PC-3 (cell line): ENCODE measurements around the gene TERB1. TPM values are rescaled to one million over a fixed set of nuclear protein-coding genes. Genes with fewer than 3 reads are reported as not detected.
A peak's percentile ranks its signal among the peaks of the same experiment; 100 is the strongest.

ENCODE experiments used
- ATAC-seq: fragments of 200-7000 bp; cut with Tn5 transposase; 2 replicates; pipeline ENCODE4 v1.9.1; 2020; ENCODE audit warnings: mild to moderate bottlenecking, moderate library complexity
- BruUV-seq: library from RNA; stranded (reverse); fragments of 400-500 nt; replicated peaks from 2 replicates; lab custom pipeline; 2021; lab: Mats Ljungman, UMichigan
- CTCF ChIA-PET: fragments of 300-600 bp; sonication (Branson Sonifier 250); formaldehyde crosslinking; loops from one replicate; lab custom pipeline; 2022; ENCODE audit warnings: antibody characterized with exemption; lab: Charles Lee
- POLR2A ChIA-PET: fragments of 300-600 bp; sonication (Branson Sonifier 250); formaldehyde crosslinking; loops from one replicate; lab custom pipeline; 2022; ENCODE audit warnings: antibody characterized with exemption; ENCODE audit not compliant: unreplicated experiment; lab: Charles Lee
- DNase-seq: peaks from one replicate; pipeline ENCODE4 v3.0.0-alpha.2; 2015
- H2AFZ ChIP-seq: fragments of 300-600 bp; sonication (generic); 2 replicates; pipeline ENCODE4 v1.6.0; 2016; ENCODE audit warnings: antibody characterized with exemption, low read length
- H3F3A ChIP-seq: fragments of 300-600 bp; sonication (generic); one replicate; pipeline ENCODE4 v1.6.0; 2017; ENCODE audit warnings: antibody characterized with exemption, low read length, control low read depth, mild to moderate bottlenecking; ENCODE audit not compliant: unreplicated experiment
- H3K27ac ChIP-seq: fragments of 300-600 bp; sonication (generic); 2 replicates; pipeline ENCODE4 v1.5.1; 2016; ENCODE audit warnings: mild to moderate bottlenecking, low read length
- H3K27me3 ChIP-seq: fragments of 300-600 bp; sonication (generic); 2 replicates; pipeline ENCODE4 v1.6.1; 2016; ENCODE audit warnings: low read length, mixed read lengths
- H3K36me3 ChIP-seq: fragments of 300-600 bp; sonication (generic); 2 replicates; pipeline ENCODE4 v1.6.1; 2016; ENCODE audit warnings: low read depth, mixed run types, low read length, mixed read lengths
- H3K4me1 ChIP-seq: fragments of 300-600 bp; sonication (generic); 2 replicates; pipeline ENCODE4 v1.5.1; 2016; ENCODE audit warnings: low read length; ENCODE audit not compliant: insufficient read depth
- H3K4me2 ChIP-seq: fragments of 300-600 bp; sonication (generic); 2 replicates; pipeline ENCODE4 v1.6.0; 2016; ENCODE audit warnings: low read length
- H3K4me3 ChIP-seq: fragments of 300-600 bp; sonication (generic); 2 replicates; pipeline ENCODE4 v1.5.1; 2016; ENCODE audit warnings: mild to moderate bottlenecking, low read length, mixed read lengths
- H3K79me2 ChIP-seq: fragments of 300-600 bp; sonication (generic); 2 replicates; pipeline ENCODE4 v1.6.1; 2017; ENCODE audit warnings: low read length, mixed read lengths
- H3K9ac ChIP-seq: fragments of 300-600 bp; sonication (generic); 2 replicates; pipeline ENCODE4 v1.6.0; 2016; ENCODE audit warnings: mild to moderate bottlenecking, low read length
- H3K9me2 ChIP-seq: fragments of 300-600 bp; sonication (generic); replicated peaks from 2 replicates; pipeline ENCODE4 v1.6.1; 2016; ENCODE audit warnings: mixed run types, low read length, mixed read lengths
- H3K9me3 ChIP-seq: fragments of 300-600 bp; sonication (generic); 2 replicates; pipeline ENCODE4 v1.6.1; 2016; ENCODE audit warnings: low read length, mixed read lengths
- H4K20me1 ChIP-seq: fragments of 300-600 bp; sonication (generic); 2 replicates; pipeline ENCODE4 v1.6.1; 2016; ENCODE audit warnings: low read length, mixed read lengths
- CTCF ChIP-seq: fragments of 300-600 bp; sonication (generic); conservative IDR thresholded peaks from 2 replicates; pipeline ENCODE4 v1.5.1; 2017; ENCODE audit warnings: antibody characterized with exemption, low read depth, mild to moderate bottlenecking, low read length
- EZH2 ChIP-seq: fragments of 300-600 bp; sonication (generic); IDR thresholded peaks from one replicate; pipeline ENCODE4 v1.6.1; 2017; ENCODE audit warnings: antibody characterized with exemption, mild to moderate bottlenecking, low read length; ENCODE audit not compliant: unreplicated experiment
- EZH2phosphoT487 ChIP-seq: fragments of 300-600 bp; sonication (generic); IDR thresholded peaks from 2 replicates; pipeline ENCODE4 v1.6.1; 2018; ENCODE audit warnings: mild to moderate bottlenecking, antibody characterized with exemption, low read length, borderline replicate concordance
- intact Hi-C: fragments of 100-400 bp; cut with micrococcal nuclease; formaldehyde crosslinking; loops from 2 replicates; pipeline ENCODE4 v1.9.0; 2023
- total RNA-seq: library from RNA; depleted of rRNA; stranded (reverse); fragments of >200 nt; gene quantifications from 2 replicates; pipeline ENCODE4 v1.2.3, GENCODE V29; 2014

TERB1 gene
- total RNA-seq, 1 experiment from 2014 or later = not detected

GRCh38 chr16:66844009-66844341 is 42.6 kb upstream of the TERB1 start:
- TF ChIP-seq CTCF = no peak
- no peak for TF ChIP-seq EZH2phosphoT487
- no peak for TF ChIP-seq EZH2
- H3K27me3 ChIP-seq = peaks cover 18% of the 10 kb centered on the region
- no TSS peak for BruUV-seq
- DNase-seq (no peak), ATAC-seq (peak; percentile 27)
- H3K9me2 ChIP-seq = no peaks in the 10 kb centered on the region
- H3K4me1 ChIP-seq = no peaks in the 10 kb centered on the region
- no peak overlapping the region for H3K27ac ChIP-seq
- H3K4me3 ChIP-seq = peak overlapping the region; percentile 62; the same call in 1 of the 2 replicates
- H3K4me2 ChIP-seq = peak overlapping the region; percentile 86
- intact Hi-C loops = no loop called here
- no peak overlapping the region for H3K9ac ChIP-seq
- no peaks in the 10 kb centered on the region for H3K36me3 ChIP-seq
- POLR2A ChIA-PET = no interaction called here
- CTCF ChIA-PET = interaction anchor here (0.8 kb wide), 1 partner anchor 13 kb away, joined by 3 read pairs; the partner anchor contains the start of gene NAE1
- H3F3A ChIP-seq = no peaks in the 10 kb centered on the region
- H2AFZ ChIP-seq = 0 out of 2 replicates have a peak overlapping the region, but pooled peaks have one; percentile 34
- H4K20me1 ChIP-seq = no peaks in the 10 kb centered on the region
- H3K79me2 ChIP-seq = no peaks in the 10 kb centered on the region
- H3K9me3 ChIP-seq = no peaks in the 10 kb centered on the region

- no peak overlapping the region for H3K9ac ChIP-seq
- intact Hi-C loops = no loop called here
- peaks cover 18% of the 10 kb centered on the region for H3K27me3 ChIP-seq
- H2AFZ ChIP-seq = no peak overlapping the region
- H3K9me3 ChIP-seq = no peaks in the 10 kb centered on the region
- DNase-seq (no peak), ATAC-seq (no peak)
- H4K20me1 ChIP-seq = no peaks in the 10 kb centered on the region
- H3F3A ChIP-seq = no peaks in the 10 kb centered on the region
- no peaks in the 10 kb centered on the region for H3K79me2 ChIP-seq
- CTCF ChIA-PET = no interaction called here
- H3K9me2 ChIP-seq = no peaks in the 10 kb centered on the region
- no peak overlapping the region for H3K4me2 ChIP-seq
- no peak for TF ChIP-seq EZH2phosphoT487
- TF ChIP-seq EZH2 = no peak
- TF ChIP-seq CTCF = no peak
- no peaks in the 10 kb centered on the region for H3K36me3 ChIP-seq
- no peak overlapping the region for H3K27ac ChIP-seq
- POLR2A ChIA-PET = no interaction called here
- no TSS peak for BruUV-seq
- H3K4me3 ChIP-seq = no peak overlapping the region
- no peaks in the 10 kb centered on the region for H3K4me1 ChIP-seq
These were observed 41.8 kb upstream of the TERB1 start for GRCh38 chr16:66843191-66843590.

- peaks cover 18% of the 10 kb centered on the region for H3K27me3 ChIP-seq
- H3K4me1 ChIP-seq = no peaks in the 10 kb centered on the region
- POLR2A ChIA-PET = no interaction called here
- H4K20me1 ChIP-seq = no peaks in the 10 kb centered on the region
- H3K9me3 ChIP-seq = no peaks in the 10 kb centered on the region
- intact Hi-C loops = no loop called here
- CTCF ChIA-PET = no interaction called here
- no peak overlapping the region for H3K9ac ChIP-seq
- BruUV-seq = no TSS peak
- no peaks in the 10 kb centered on the region for H3K9me2 ChIP-seq
- no peak overlapping the region for H3K4me2 ChIP-seq
- H3K36me3 ChIP-seq = no peaks in the 10 kb centered on the region
- H2AFZ ChIP-seq = no peak overlapping the region
- DNase-seq = no peak
- no peak overlapping the region for H3K4me3 ChIP-seq
- TF ChIP-seq EZH2phosphoT487 (no peak), CTCF (no peak), EZH2 (no peak)
- ATAC-seq = no peak
- H3K79me2 ChIP-seq = no peaks in the 10 kb centered on the region
- H3K27ac ChIP-seq = no peak overlapping the region
- H3F3A ChIP-seq = no peaks in the 10 kb centered on the region
These were observed 41.4 kb upstream of the TERB1 start for GRCh38 chr16:66842765-66843164.
